Measurements from ENCODE around the gene KRTAP10-2.

GRCh38 chr21:44535963-44536362 is 15.3 kb downstream of the KRTAP10-2 start:
- TF ChIP-seq POLR2A (IDR thresholded peaks at IDR 0.05; ENCODE audit: low read depth, low read length) (no peak), POLR2AphosphoS5 (IDR thresholded peaks at IDR 0.05; ENCODE audit: low read depth, low read length) (no peak), PAX5 (IDR thresholded peaks at IDR 0.05; ENCODE audit: insufficient read depth, low read length, severe bottlenecking) (no peak), TAF1 (IDR thresholded peaks at IDR 0.05; ENCODE audit: low read depth, low read length) (no peak), SPI1 (IDR thresholded peaks at IDR 0.05; ENCODE audit: low read depth, low read length) (no peak), POU2F2 (IDR thresholded peaks at IDR 0.05; ENCODE audit: low read depth, low read length) (no peak)

All from GM12891 (cell line).